IPS DF 19.7 (cell line): Measurements from ENCODE around the gene CUEDC2.
"Not testable (repeated sequence)": the region's sequence is repeated elsewhere in the genome, so short reads cannot be mapped to it uniquely, and the experiment has no call there.

Source experiments
- DNase-seq: peaks from one replicate; pipeline ENCODE4 v3.0.0-alpha.2; 2013; ENCODE audit warnings: low read depth, low spot score

The CUEDC2 gene

DNA sequence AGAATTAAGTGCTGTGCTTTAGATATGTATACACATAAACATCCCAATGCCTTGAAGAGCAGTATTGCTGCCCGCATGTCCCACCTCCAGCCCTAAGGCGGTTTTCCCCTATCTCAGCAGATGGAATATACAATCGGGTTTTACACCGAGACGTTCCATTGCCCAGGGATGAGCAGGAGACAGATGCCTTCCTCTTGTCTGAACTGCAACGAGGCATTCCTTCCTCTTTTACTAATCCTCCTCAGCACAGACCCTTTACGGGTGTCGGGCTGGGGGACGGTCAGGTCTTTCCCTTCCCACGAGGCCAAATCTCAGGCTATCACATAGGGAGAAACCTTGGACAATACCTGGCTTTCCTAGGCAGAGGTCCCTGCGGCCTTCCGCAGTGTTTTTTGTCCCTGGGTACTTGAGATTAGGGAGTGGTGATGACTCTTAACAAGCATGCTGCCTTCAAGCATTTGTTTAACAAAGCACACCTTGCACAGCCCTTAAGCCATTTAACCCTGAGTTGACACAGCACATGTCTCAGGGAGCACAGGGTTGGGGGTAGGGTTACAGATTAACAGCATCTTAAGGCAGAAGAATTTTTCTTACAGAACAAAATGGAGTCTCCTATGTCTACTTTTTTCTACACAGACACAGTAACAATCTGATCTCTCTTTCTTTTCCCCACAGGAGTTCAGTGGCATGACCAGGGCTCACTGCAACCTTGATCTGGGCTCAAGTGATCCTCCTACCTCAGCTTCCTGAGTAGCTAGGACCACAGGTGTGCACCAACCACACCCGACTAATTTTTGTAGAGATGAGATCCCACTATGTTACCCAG lies 22.5 kb upstream of the CUEDC2 start:
- DNase-seq: not testable (repeated sequence)

DNA sequence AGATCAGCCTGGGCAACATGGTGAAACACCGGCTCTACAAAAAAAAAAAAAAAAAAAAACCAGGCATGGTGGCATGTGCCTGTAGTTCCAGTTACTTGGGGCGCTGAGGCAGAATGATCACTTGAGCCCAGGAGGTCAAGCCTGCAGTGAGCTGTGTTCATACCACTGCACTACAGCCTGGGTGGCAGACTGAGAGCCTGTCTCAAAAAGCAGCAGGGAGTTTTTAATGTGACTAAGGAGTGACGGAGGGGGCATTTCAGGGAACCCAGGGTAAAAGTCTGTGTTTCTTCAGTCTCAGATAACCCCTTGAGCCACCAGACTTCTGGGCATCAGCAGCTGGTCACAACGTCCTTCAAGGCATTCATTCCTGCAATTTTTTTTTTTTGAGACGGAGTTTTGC lies 21.1 kb upstream of the CUEDC2 start:
- no peak for DNase-seq

GRCh38 chr10:102452672-102453340 lies 20.4 kb upstream of the CUEDC2 start:
- no peak for DNase-seq

DNA sequence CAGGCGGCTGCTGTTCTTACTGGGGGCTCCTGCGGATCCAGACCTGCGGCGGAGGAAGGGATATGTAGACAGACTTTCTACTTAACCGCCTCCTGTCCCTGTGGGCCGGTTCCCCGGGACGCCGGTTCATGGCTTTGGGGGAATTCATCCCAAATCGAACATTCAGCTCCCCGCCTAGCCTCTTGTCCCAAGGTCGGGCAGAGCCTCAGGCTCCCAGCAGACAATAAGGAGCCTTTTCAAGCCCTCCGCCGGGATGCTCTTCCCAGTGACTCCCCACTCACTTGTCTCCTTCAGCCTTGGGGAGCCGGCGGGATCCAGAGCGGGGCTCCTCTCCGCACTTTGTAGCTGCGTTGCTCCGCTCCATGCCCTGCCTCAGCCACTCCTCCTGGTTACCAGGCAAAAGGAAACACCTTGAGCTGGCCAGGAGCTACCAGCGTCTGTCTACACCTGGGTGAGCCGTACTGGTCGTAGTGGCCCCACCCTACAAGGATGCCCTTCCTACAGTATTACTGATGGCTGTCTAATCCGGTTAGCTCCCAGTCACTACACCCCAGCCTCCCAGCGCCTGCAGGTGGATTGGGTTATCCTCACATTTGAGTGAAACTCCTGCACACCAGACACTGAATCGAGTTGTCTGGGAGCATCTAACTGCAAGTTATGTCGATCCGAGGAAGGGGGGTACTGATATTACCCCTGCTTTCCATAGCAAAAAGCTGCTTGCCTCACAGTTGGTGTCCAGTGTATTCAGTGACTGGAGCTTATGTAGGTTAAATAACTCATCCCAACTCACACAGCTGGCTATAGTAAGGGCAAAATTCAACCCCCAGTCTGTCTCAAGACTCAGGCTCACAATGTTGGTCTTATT lies 19.0 kb upstream of the CUEDC2 start, which contains the start of gene C10orf95:
C10orf95 (minus strand) TSS at position 439 of the 865 bp plus-strand sequence. CDS start 450 bp downstream, outside the sequence.
- no peak for DNase-seq

- DNase-seq: no peak
These were observed 18.2 kb upstream of the CUEDC2 start for GRCh38 chr10:102450374-102451104.

GRCh38 chr10:102450124-102450373 lies 17.7 kb upstream of the CUEDC2 start:
- no peak for DNase-seq

- no peak for DNase-seq
These were observed 17.1 kb upstream of the CUEDC2 start for GRCh38 chr10:102449321-102450123.

DNA sequence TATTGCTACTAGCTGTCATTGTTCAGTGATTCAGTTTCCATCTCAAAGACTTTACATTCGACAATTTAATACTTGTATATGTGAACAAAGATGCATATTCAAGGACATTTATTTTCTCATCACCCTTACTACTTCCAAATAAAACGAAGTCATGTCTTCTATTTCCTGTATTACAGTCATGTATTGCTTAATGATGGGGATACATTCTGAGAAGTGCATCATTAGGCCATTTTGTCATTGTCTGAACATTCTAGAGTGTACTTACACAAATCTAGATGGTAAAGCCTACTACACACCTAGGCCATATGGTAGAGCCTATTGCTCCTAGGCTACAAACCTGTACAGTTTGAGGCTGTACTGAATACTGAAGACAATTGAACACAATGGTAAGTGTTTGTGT lies 12.5 kb upstream of the CUEDC2 start:
- no peak for DNase-seq

DNA sequence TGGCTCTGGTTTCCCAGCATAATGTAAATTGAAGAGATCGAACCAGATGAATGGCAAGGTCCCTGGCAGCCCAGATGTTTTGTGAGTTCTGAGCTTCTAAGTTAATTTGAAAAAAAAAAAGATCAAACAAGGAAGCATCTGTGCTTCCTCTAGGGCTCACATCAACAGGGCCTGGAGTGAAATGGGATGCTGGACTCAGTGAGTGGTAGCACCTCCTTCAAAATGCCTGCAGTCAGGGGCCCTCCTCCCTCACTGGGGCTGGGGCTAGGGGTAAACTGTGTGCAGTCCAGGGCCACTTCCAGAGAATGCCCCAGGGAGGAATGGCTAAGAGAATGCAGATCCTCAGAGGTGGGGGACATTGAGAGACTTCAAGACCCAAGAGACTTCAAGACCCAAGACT lies 6.0 kb upstream of the CUEDC2 start:
- DNase-seq: no peak

DNA sequence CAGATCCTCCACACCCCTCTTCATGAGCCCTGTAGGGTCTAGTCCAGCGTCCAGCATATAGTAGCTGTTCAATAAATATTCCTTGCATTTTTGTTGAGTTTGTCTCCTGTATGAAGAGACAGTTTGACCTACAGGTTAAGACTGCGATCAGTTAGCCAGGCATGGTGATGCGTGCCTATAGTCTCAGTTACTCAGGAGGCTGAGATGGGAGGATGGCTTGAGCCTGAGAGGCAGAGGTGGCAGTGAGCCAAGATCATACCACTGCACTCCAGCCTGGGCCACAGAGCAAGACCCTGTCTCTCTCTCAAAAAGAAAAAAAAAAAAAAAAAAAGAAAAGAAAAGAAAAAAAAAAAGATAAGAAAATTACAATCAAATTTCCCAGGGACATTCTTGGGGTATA lies 5.1 kb upstream of the CUEDC2 start:
- DNase-seq: no peak

DNA sequence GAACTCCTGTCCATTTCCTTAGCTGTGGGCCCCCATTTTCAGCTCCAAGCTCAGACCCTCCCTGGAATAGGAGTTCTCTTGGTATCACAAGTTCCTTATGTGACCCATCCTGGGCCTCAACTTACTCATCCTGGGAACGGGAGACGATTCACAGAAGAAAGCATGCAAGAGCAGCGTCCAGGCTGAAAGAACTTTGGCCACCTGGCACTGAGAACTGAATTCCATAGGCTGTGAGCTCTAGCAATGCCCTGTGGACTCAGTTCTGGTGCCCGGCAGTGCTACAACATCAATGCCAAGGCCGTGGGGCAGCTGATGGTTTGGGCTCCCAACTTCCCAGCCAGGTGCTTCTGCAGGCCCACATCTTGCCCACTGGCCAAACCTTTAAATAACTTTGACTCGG lies 3.9 kb upstream of the CUEDC2 start:
- no peak for DNase-seq

GRCh38 chr10:102435529-102436233 lies 3.3 kb upstream of the CUEDC2 start:
- DNase-seq: no peak

DNA sequence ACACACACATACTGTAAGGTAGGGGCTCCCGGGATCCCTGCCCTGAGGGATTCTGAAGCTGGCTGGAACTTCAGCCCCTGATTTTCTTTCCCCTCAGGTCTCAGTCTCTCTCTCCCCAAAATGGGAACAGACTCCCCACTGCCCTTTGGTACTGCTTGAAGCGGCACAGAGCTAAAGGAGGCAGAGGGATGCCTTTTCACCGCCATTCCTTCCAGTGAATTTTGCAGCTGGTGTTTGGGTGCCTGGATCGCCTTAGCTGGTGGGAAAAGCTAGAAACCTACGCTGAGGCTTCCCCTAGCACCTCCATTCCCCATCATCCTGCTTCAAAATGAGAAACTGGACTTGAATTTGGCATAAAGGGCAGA lies 2.7 kb upstream of the CUEDC2 start:
- no peak for DNase-seq

- no peak for DNase-seq
These were observed 2.2 kb upstream of the CUEDC2 start for GRCh38 chr10:102434394-102435132.

GRCh38 chr10:102433619-102434046 lies 1.3 kb upstream of the CUEDC2 start:
- DNase-seq: no peak

DNA sequence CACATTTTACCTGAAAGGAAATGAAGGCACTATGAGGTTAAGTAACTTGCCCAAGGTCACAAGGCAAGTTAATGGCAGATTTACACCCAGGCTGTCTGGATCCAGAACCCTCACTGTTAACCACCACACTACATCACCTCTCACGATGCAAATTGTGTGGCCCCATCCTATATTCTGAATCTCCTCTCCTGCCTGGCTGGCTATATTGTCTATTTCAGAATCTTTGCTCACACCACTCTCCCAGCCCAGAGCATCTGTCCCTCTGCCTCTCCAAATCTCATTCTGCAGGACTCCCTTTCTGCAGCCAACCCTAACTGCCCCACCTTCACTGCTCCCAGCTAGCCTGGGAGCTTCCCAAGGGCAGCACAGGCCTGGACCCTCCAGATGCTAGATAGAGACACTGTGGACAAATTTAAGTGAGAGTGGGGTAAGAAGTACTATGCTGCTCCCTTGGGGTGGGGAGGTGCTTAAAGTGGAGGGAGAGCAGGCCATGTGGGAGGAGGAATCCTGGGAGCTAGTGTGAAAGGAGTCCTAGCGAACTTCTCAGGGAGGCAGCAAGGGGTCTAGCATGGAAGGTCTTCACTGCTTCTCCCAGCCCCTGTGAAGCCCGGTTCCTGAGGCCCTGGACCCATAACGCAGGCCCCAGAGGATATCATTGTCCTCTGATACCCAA lies 786 bp downstream of the CUEDC2 start:
- DNase-seq: no peak

GRCh38 chr10:102429468-102429867 lies 2.9 kb downstream of the CUEDC2 start:
- no peak for DNase-seq

DNA sequence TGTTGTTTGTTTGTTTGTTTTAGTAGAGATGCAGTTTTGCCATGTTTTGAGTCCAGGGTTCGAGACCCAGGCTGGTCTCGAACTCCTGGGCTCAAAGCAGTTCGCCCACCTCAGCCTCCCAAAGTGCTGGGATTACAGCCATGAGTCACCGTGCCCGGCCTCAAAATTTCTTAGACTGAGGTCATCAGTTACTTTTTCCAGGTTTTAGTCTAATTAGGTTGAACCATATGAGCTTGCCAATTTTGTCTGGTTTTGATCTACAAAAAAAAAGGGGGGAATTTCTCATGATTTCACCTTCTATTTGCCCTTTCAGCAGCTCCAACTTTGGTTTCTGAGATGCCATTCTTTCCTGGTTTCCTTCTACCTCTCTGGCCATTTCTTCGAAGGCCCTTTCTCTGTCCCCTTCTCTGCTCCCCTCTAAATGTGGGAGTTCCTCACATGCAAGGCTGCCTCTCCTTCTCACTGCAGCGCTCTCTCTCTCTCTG lies 5.5 kb downstream of the CUEDC2 start:
- DNase-seq: no peak

- DNase-seq: no peak
These were observed 6.9 kb downstream of the CUEDC2 start for GRCh38 chr10:102425444-102425843.
